ENCODE results near the gene UCP3. TPM values are rescaled to one million over a fixed set of nuclear protein-coding genes. Genes with fewer than 3 reads are reported as not detected.

Gene UCP3
- total and polyA plus RNA-seq, 12 donors = 0.61 to 12.6 (median 1.6) TPM

DNA sequence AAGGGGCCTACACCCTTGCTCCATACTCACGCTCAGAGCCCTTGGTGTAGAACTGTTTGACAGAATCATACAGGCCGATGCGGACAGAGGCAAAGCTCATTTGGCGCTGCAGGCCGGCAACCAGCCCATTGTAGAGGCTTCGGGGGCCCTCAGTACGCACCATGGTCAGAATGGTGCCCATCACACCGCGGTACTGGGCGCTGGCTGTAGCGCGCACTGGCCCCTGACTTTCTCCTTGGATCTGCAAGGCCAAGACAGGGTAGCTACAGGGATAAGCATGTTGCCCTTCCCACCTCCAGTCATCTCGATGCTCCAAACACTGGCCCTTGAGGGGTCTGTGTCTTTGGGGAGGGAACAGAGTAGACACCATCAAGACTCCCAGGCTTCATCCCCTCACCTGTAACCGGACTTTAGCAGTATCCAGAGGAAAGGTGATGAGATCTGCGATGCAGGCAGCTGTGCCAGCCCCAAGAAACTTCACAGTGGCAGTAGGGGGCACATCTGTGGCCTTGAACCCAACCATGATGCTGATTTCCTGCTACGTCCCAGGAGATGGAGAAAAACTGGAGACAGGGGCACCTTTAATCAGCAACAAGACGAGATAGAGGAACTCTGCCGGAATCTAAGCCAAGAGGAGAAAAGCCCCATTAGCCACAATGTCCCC lies 30.9 kb downstream of the UCP3 start:
- Histone ChIP-seq H3K27ac (peak overlapping the region in 1 of 10 donors; percentile 94), H3K9me3 (no peaks in the 10 kb centered on the region), H3K4me1 (peaks cover 0 to 81% (median 12%) of the 10 kb centered on the region in 9 donors), H3K27me3 (no peaks in the 10 kb centered on the region), H3K4me3 (no peak overlapping the region), H3K36me3 (peaks cover 0 to 72% (median 6%) of the 10 kb centered on the region in 9 donors)
- ATAC-seq (no peak), DNase-seq (no peak)
- TF ChIP-seq, protein P1, sequence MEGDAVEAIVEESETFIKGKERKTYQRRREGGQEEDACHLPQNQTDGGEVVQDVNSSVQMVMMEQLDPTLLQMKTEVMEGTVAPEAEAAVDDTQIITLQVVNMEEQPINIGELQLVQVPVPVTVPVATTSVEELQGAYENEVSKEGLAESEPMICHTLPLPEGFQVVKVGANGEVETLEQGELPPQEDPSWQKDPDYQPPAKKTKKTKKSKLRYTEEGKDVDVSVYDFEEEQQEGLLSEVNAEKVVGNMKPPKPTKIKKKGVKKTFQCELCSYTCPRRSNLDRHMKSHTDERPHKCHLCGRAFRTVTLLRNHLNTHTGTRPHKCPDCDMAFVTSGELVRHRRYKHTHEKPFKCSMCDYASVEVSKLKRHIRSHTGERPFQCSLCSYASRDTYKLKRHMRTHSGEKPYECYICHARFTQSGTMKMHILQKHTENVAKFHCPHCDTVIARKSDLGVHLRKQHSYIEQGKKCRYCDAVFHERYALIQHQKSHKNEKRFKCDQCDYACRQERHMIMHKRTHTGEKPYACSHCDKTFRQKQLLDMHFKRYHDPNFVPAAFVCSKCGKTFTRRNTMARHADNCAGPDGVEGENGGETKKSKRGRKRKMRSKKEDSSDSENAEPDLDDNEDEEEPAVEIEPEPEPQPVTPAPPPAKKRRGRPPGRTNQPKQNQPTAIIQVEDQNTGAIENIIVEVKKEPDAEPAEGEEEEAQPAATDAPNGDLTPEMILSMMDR (IDR thresholded peaks at IDR 0.05) = no peak
- 96 to 98% methylated on average over 18 of the region's 18 CpGs for WGBS, 2 donors
- intact Hi-C loops (cut with DNase I) = loop anchor here in 1 of 10 donors (10.0 kb wide), 1 partner anchor 47 kb away; no protein-coding TSS in a partner anchor

- no peak overlapping the region for H3K4me3 ChIP-seq
- H3K27me3 ChIP-seq = no peaks in the 10 kb centered on the region
- TF ChIP-seq, protein P1 (IDR thresholded peaks at IDR 0.05) = no peak
- H3K4me1 ChIP-seq = peaks cover 0 to 79% (median 7%) of the 10 kb centered on the region in 9 donors
- no peaks in the 10 kb centered on the region for H3K9me3 ChIP-seq
- intact Hi-C loops (cut with DNase I) = loop anchor here in 1 of 10 donors (10.0 kb wide), 1 partner anchor 48 kb away; no protein-coding TSS in a partner anchor
- ATAC-seq = no peak
- no peak overlapping the region for H3K27ac ChIP-seq
- H3K36me3 ChIP-seq = peaks cover 0 to 72% (median 6%) of the 10 kb centered on the region in 9 donors
- WGBS, 2 donors = 95% methylated on average over 14 of the region's 14 CpGs
- no peak for DNase-seq
Measured at GRCh38 chr11:73976451-73977151, 32.3 kb downstream of the UCP3 start.

DNA sequence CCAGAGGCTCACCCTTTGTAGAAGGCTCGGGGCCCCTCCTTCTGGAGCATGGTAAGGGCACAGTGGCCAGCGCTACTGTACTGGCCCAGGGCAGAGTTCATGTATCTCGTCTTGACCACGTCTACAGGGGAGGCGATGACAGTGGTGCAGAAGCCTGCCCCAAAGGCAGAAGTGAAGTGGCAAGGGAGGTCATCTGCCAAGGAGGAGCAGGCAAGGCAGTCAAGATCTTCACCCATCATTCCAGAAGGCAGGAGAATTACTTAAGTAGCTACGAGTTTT lies 33.5 kb downstream of the UCP3 start:
- H3K4me3 ChIP-seq = no peak overlapping the region

More for the DNA sequence above, 33.5 kb downstream of the UCP3 start:
- TF ChIP-seq, protein P1 (IDR thresholded peaks at IDR 0.05) = no peak
- H3K36me3 ChIP-seq = peaks cover 0 to 62% (median 6%) of the 10 kb centered on the region in 9 donors
- WGBS, 2 donors = 95 to 97% methylated on average over 6 of the region's 6 CpGs
- no peak for DNase-seq
- intact Hi-C loops (cut with DNase I) = loop anchor here in 1 of 10 donors (10.0 kb wide), 1 partner anchor 49 kb away; no protein-coding TSS in a partner anchor
- no peaks in the 10 kb centered on the region for H3K27me3 ChIP-seq
- peaks cover 0 to 68% (median 5%) of the 10 kb centered on the region in 9 donors for H3K4me1 ChIP-seq
- ATAC-seq = no peak
- H3K27ac ChIP-seq = no peak overlapping the region
- H3K9me3 ChIP-seq = no peaks in the 10 kb centered on the region

Measured in heart right ventricle (tissue), 16 donors.